Duodenal mucosa (tissue), 2 donors: ENCODE measurements around the gene RASA3.
"Not testable (repeated sequence)": the region's sequence is repeated elsewhere in the genome, so short reads cannot be mapped to it uniquely, and the experiment has no call there.

Experiments
- H3K27ac ChIP-seq: one replicate; pipeline ENCODE4 v1.7.0; 2013; ENCODE audit warnings: low read depth, low read length
- H3K27me3 ChIP-seq, 2 donors: one replicate each; pipeline ENCODE4 v1.7.0; 2013; ENCODE audit warnings: low read length in 2 of 2, control low read depth in 1 of 2; ENCODE audit not compliant: insufficient read depth in 2 of 2, control insufficient read depth in 1 of 2
- H3K36me3 ChIP-seq, 2 donors: one replicate each; pipeline ENCODE4 v1.7.0; 2013; ENCODE audit warnings: low read length in 2 of 2, control low read depth in 1 of 2; ENCODE audit not compliant: insufficient read depth in 2 of 2, control insufficient read depth in 1 of 2
- H3K4me1 ChIP-seq, 2 donors: one replicate each; pipeline ENCODE4 v1.7.0; 2013; ENCODE audit warnings: low read length in 2 of 2, control low read depth in 1 of 2; ENCODE audit not compliant: insufficient read depth in 2 of 2, control insufficient read depth in 1 of 2
- H3K4me3 ChIP-seq, 2 donors: one replicate each; pipeline ENCODE4 v1.7.0; 2013; ENCODE audit warnings: low read length in 2 of 2, low read depth in 1 of 2
- H3K9ac ChIP-seq, 2 donors: one replicate each; pipeline ENCODE4 v1.7.0; 2013; ENCODE audit warnings: low read length in 2 of 2, low read depth in 1 of 2
- H3K9me3 ChIP-seq, 2 donors: one replicate each; pipeline ENCODE4 v1.7.0; 2013; ENCODE audit warnings: low read length in 2 of 2, control low read depth in 1 of 2; ENCODE audit not compliant: control insufficient read depth in 1 of 2

Gene RASA3

DNA sequence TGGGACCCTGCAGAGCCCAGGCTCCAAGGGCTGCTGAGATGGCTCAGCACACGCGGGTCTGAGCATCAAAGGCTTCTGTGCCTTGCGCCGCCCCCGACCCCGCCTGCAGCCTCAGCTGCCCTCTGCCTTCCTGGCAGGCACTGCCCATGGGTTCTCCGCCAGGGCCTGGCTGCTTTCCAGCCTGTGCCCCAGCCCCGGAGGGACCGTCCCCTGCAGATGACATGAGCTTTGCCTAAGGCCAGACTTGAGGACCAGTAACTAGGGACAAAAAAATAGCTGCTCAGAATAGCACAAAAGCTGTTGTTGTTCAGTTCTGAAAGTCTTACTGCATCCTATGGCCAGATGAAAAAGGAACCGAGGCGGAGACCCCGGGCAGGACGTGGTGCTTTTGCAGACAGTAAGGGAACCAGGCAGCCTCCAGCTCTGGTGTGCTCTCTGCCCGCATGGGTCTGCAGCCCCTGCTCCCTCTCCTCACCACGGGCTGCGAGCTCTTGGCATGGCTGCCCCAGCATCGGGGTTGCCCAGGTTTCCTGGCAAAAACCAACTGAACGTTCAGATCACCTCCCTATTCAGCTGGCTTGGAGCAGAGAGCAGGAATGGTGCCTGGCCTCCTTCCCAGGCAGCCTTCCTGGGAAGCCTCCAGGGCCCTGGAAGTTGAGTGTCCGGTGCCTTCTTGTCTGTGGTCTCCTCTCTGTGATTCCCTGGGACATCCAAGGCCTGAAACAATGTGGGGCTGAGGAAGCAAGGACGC is 34.1 kb upstream of the RASA3 start:
- Histone ChIP-seq H3K4me3 (no peak overlapping the region), H3K27me3 (peaks cover 3 to 10% of the 10 kb centered on the region in 2 donors), H3K4me1 (peaks cover 12 to 15% of the 10 kb centered on the region in 2 donors), H3K36me3 (no peaks in the 10 kb centered on the region), H3K9me3 (no peaks in the 10 kb centered on the region), H3K9ac (no peak overlapping the region), H3K27ac (no peak overlapping the region)

DNA sequence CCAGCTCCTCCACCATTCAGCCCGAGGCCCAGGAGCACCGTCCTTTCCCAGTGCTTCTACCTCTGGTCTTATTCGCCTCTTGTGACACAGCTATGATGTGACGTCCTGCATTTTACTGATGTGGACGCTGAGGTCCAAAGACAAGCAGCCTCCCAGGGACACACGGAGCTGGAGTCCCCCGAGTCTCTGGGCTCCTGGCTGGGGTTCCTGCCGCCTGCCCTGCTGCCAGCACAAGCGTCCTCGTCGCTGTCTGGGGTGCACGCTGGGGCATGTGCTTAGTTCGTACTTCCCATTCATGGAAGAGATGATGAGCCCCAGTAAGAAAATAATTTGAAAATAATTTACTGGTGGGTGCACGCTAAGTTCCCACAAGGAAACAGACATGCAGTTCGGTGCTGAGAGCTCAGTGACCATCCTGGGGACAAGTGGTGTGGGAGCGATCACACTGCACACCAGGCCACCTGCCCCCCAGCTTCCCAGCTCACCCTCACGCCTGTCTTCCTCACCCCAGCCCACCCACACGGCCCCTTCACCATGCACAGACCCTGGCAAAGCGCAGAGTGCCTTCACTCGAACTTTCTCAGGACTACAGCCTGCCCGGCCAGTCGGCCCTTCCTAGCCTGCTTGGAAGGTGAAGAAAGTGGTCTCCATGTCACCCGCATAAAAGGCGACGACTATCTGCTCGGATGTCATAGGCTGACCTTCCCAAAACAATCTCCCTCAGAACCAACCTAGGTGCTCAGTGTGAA is 32.4 kb upstream of the RASA3 start:
- no peak overlapping the region for H3K4me3 ChIP-seq
- H3K4me1 ChIP-seq: peaks cover 13 to 17% of the 10 kb centered on the region in 2 donors
- H3K36me3 ChIP-seq: no peaks in the 10 kb centered on the region
- peaks cover 3 to 10% of the 10 kb centered on the region in 2 donors for H3K27me3 ChIP-seq
- no peak overlapping the region for H3K27ac ChIP-seq
- H3K9ac ChIP-seq: no peak overlapping the region
- H3K9me3 ChIP-seq: no peaks in the 10 kb centered on the region

DNA sequence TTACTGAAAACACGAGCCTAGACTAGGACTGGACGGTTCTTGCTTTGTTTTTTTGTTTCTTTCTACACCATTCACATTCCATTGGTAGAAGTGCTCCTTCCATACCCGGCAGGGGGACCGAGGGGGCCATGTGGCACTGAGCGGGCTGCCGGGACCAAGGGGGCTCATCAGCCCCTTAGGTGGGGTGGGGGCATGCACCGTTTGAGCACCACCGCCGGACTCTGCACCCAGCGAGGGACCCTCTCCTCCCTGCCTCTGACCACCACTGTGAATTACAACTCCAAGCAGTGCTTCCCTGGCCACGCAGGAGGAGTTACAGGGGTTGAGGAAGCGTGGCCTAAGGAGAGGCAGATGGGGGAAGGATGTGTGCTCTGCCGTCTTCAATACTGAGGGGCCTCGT is 31.6 kb upstream of the RASA3 start:
- Histone ChIP-seq H3K4me1 (peaks cover 13 to 17% of the 10 kb centered on the region in 2 donors), H3K36me3 (no peaks in the 10 kb centered on the region), H3K9me3 (no peaks in the 10 kb centered on the region), H3K4me3 (no peak overlapping the region), H3K9ac (no peak overlapping the region), H3K27me3 (peaks cover 3 to 10% of the 10 kb centered on the region in 2 donors), H3K27ac (no peak overlapping the region)

DNA sequence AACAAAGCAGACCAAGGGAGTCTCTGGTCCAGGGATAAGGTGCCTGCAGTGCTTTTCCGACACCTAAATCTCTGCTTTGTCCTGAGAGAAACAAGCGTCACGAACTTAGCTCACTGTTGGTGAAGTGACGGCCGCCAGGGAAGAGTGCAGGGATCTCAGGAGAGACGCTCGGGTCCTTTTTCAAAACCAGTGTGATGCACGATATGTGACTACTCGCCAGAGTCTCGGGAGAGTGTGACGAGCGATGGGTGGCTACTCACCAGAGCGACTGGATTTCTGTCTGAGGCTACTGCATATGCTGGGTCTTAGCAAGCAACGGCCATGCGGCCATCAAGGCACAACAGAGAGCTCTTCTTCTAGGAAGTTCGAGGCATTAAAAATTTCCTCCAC is 30.1 kb upstream of the RASA3 start:
- peaks cover 3 to 10% of the 10 kb centered on the region in 2 donors for H3K27me3 ChIP-seq
- H3K4me3 ChIP-seq: peak overlapping the region; percentile 23 to 58
- no peak overlapping the region for H3K27ac ChIP-seq
- no peaks in the 10 kb centered on the region for H3K9me3 ChIP-seq
- no peaks in the 10 kb centered on the region for H3K36me3 ChIP-seq
- peaks cover 13 to 17% of the 10 kb centered on the region in 2 donors for H3K4me1 ChIP-seq
- H3K9ac ChIP-seq: no peak overlapping the region

DNA sequence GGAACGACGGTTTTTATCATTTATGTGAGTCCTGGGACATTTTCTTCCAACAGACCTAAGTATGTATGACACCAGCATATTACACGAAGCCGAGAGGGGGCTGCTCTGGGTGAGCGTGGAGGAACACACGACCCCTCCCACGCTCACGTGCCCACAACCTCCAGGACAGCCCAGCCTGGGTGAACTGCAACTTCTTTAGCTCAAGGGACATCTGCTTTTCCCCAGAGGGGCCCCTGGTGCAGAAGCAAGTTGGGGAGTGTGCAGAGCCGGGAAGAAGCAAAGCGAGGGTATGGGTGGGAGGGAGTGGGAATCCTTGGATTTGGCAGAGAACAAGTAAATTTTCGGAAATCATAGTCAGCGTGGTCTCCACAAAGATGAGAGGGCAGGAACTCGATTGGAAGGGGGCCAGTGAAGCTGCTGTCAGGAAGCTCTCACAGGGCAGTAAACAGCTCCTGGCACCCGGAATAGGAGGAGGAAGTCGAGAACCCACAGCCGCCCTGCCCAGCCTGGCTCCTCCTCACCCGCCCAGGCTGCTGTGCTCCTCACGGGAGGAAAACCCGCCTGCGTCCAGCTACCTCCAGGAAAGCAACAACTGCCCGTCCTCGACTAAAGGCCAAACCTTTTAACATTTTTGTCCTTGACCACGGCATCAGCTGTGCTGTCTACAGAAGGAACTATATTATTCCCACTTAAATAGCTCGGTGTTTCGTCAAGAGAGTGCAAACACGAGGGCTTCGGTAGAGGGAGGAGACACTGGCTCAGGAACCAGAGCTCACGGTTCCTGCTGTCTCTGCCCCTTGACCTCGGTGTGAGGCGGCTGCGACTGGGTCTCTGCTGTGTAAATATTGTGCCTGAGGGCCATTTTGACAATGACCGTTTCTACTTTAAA is 29.5 kb upstream of the RASA3 start:
- Histone ChIP-seq H3K4me1 (peaks cover 13 to 17% of the 10 kb centered on the region in 2 donors), H3K9ac (peak overlapping the region in 1 of 2 donors; percentile 35), H3K27me3 (peaks cover 3 to 10% of the 10 kb centered on the region in 2 donors), H3K36me3 (no peaks in the 10 kb centered on the region), H3K27ac (no peak overlapping the region), H3K4me3 (peak overlapping the region; percentile 23 to 58), H3K9me3 (no peaks in the 10 kb centered on the region)

DNA sequence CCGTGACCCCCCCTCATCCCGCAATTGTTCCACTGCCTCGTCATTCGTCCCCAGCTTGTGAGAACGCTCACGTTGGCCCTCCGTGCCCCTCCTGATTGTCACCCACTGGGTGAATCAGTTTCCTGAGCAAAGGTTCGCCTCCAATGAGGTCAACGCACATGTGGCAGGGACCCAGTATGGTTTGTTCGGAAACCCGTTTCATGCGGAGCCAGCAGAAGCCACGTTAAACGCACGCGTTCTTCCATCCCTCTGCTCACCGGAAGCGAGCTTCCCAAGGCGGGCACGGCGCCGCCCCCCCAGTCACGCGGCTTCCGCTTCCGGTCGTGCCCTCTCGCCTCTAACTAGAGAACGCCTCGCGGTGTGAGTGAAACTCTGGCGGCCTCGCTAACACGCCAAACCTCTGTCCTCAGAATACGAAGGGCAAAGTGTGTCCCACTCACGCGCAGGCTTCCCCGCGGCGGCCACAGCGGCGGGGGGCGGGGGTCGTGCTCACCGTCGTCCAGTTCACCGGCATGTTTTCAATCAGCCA is 28.7 kb upstream of the RASA3 start:
- H3K9me3 ChIP-seq: no peaks in the 10 kb centered on the region
- H3K9ac ChIP-seq: no peak overlapping the region
- no peaks in the 10 kb centered on the region for H3K36me3 ChIP-seq
- H3K4me3 ChIP-seq: no peak overlapping the region
- no peak overlapping the region for H3K27ac ChIP-seq
- H3K4me1 ChIP-seq: peaks cover 13 to 14% of the 10 kb centered on the region in 2 donors
- H3K27me3 ChIP-seq: peaks cover 3 to 6% of the 10 kb centered on the region in 2 donors

DNA sequence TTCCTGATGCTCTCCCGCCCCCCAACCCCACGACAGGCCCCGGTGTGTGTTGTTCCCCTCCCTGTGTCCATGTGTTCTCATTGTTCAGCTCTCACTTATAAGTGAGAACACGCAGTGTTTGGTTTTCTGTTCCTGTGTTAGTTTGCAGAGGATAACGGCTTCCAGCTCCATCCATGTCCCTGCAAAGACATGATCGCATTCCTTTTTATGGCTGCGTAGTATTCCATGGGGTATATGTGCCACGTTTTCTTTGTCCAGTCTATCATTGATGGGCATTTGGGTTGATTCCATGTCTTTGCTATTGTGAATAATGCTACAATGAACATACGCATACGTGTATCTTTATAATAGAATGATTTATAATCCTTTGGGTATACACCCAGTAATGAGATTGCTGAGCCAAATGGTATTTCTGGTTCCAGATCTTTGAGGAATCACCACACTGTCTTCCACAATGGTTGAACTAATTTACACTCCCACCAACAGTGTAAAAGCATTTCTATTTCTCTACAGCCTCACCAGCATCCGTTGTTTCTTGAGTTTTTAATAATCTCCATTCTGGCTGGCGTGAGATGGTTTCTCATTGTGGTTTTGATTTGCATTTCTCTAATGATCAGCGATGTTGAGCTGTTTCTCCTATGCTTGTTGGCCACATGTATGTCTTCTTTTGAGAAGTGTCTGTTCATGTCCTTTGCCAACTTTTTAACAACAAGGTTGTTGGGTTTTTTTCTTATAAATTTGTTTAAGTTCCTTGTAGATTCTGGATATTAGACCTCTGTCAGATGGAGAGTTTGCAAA is 26.6 kb upstream of the RASA3 start:
- peaks cover 13 to 14% of the 10 kb centered on the region in 2 donors for H3K4me1 ChIP-seq
- not testable (repeated sequence) for H3K36me3 ChIP-seq, H3K4me3 ChIP-seq, H3K9ac ChIP-seq, H3K27me3 ChIP-seq, H3K27ac ChIP-seq, H3K9me3 ChIP-seq

DNA sequence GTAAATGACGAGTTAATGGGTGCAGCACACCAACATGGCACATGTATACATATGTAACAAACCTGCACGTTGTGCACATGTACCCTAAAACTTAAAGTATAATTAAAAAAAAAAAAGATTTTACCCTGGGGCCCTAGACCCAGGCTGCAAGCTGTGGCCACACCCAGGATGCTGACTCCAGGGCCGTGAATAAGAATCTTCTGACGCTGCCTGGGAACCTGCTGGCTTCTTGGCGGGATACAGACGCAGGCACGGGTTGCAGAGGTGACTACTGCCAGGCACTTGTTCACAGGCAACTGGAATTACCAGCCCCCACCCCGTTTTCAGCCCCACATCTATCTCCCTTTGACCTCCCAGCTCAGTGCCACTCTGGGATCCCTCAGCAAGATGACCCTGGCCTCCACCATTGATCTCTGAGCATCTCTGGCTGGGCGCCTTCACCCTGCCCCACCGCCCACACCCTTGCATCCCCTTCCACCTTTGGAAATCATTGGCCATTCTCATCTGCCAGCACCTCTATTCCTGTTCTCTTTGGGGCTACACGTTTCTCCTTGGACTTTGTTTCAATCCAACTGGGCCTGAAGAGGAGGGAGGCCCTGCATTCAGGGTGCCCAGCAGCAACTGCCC is 25.6 kb upstream of the RASA3 start:
- no peaks in the 10 kb centered on the region for H3K9me3 ChIP-seq
- H3K4me1 ChIP-seq: peaks cover 13 to 14% of the 10 kb centered on the region in 2 donors
- no peak overlapping the region for H3K4me3 ChIP-seq
- no peak overlapping the region for H3K9ac ChIP-seq
- no peak overlapping the region for H3K27ac ChIP-seq
- H3K36me3 ChIP-seq: no peaks in the 10 kb centered on the region
- H3K27me3 ChIP-seq: peaks cover 0 to 6% of the 10 kb centered on the region in 2 donors
